Right ventricle myocardium superior (tissue), 1 donor: ENCODE data around the gene TMEM97. TPM values are rescaled to one million over a fixed set of nuclear protein-coding genes. Genes with fewer than 3 reads are reported as not detected.
A peak's percentile ranks its signal among the peaks of the same experiment; 100 is the strongest.

Experiments used
- ATAC-seq: fragments of 200-7000 bp; cut with Tn5 transposase; one replicate; pipeline ENCODE4 v1.9.1; 2020; ENCODE audit warnings: mild to moderate bottlenecking; ENCODE audit not compliant: poor library complexity
- DNase-seq: peaks from one replicate; pipeline ENCODE4 v3.0.0-alpha.2; 2020
- intact Hi-C: fragments of 100-400 bp; cut with DNase I; formaldehyde crosslinking; loops from one replicate; pipeline ENCODE4 v1.11.2; 2022
- total RNA-seq: library from RNA; stranded (reverse); fragmentation: NEBNext Ultra II Directional; extraction: Animal tissue kit (Norgen Biotek cat#: 25700); gene quantifications from one replicate; pipeline ENCODE4 v1.2.1, GENCODE V29; 2021
- donor health status: DM: no; HTN: yes; CAD: no; lungs with severe emphysema.

Gene TMEM97
- total RNA-seq, 1 donor from 2014 or later: 2.0 TPM

- no peak for ATAC-seq
- intact Hi-C loops: no loop called here
- DNase-seq: no peak
Measured at GRCh38 chr17:28313841-28314240, 5.2 kb upstream of the TMEM97 start.

GRCh38 chr17:28315846-28316705 lies 2.9 kb upstream of the TMEM97 start:
- DNase-seq: no peak
- no peak for ATAC-seq
- intact Hi-C loops: no loop called here

- DNase-seq (no peak), ATAC-seq (no peak)
- intact Hi-C loops: no loop called here
Measured at GRCh38 chr17:28317099-28317965, 1.7 kb upstream of the TMEM97 start.

GRCh38 chr17:28317966-28318758 lies 838 bp upstream of the TMEM97 start:
- DNase-seq (no peak), ATAC-seq (peak; percentile 6)
- intact Hi-C loops: no loop called here

GRCh38 chr17:28319598-28319935 lies 567 bp downstream of the TMEM97 start:
- DNase-seq (no peak), ATAC-seq (no peak)
- intact Hi-C loops: no loop called here

- ATAC-seq (no peak), DNase-seq (no peak)
- intact Hi-C loops: no loop called here
Measured at GRCh38 chr17:28320215-28321061, 1.4 kb downstream of the TMEM97 start.

GRCh38 chr17:28324267-28324745 lies 5.3 kb downstream of the TMEM97 start:
- ATAC-seq: no peak
- DNase-seq: no peak
- intact Hi-C loops: no loop called here

GRCh38 chr17:28324781-28325180 lies 5.8 kb downstream of the TMEM97 start:
- no peak for DNase-seq
- ATAC-seq: no peak
- intact Hi-C loops: no loop called here

GRCh38 chr17:28325211-28325610 lies 6.2 kb downstream of the TMEM97 start:
- intact Hi-C loops: no loop called here
- DNase-seq: no peak
- no peak for ATAC-seq

- ATAC-seq (no peak), DNase-seq (no peak)
- intact Hi-C loops: no loop called here
Measured at GRCh38 chr17:28326114-28326513, 7.1 kb downstream of the TMEM97 start.

- intact Hi-C loops: no loop called here
- ATAC-seq: no peak
- no peak for DNase-seq
Measured at GRCh38 chr17:28327031-28327607, 8.1 kb downstream of the TMEM97 start.

GRCh38 chr17:28327709-28328108 lies 8.7 kb downstream of the TMEM97 start:
- DNase-seq (no peak), ATAC-seq (no peak)
- intact Hi-C loops: no loop called here

GRCh38 chr17:28328325-28328724 lies 9.3 kb downstream of the TMEM97 start:
- no peak for DNase-seq
- ATAC-seq: no peak
- intact Hi-C loops: no loop called here

- intact Hi-C loops: no loop called here
- no peak for ATAC-seq
- no peak for DNase-seq
Measured at GRCh38 chr17:28330671-28331070, 11.7 kb downstream of the TMEM97 start.

GRCh38 chr17:28331891-28332420 lies 13.0 kb downstream of the TMEM97 start:
- intact Hi-C loops: no loop called here
- no peak for ATAC-seq
- DNase-seq: no peak

GRCh38 chr17:28333083-28333746 lies 14.2 kb downstream of the TMEM97 start:
- ATAC-seq (no peak), DNase-seq (no peak)
- intact Hi-C loops: no loop called here

GRCh38 chr17:28334171-28334570 lies 15.2 kb downstream of the TMEM97 start:
- ATAC-seq (no peak), DNase-seq (no peak)
- intact Hi-C loops: no loop called here
